GM10266 (cell line): Measurements from ENCODE around the gene TWSG1.

ENCODE experiments used
- DNase-seq: peaks from one replicate; pipeline ENCODE4 v3.0.0; 2012; ENCODE audit errors: extremely low spot score
- CTCF ChIP-seq: IDR thresholded peaks from 2 replicates; pipeline ENCODE4 v1.5.1; 2012; ENCODE audit warnings: mild to moderate bottlenecking, low read depth; ENCODE audit not compliant: control insufficient read depth, insufficient read depth; ENCODE audit errors: missing control alignments

Gene TWSG1

GRCh38 chr18:9380621-9381395, 46.2 kb downstream of the TWSG1 start:
- DNase-seq: no peak
- TF ChIP-seq CTCF: no peak

- no peak for DNase-seq
- TF ChIP-seq CTCF: no peak
These were observed 52.3 kb downstream of the TWSG1 start for GRCh38 chr18:9386879-9387278.

GRCh38 chr18:9387891-9388290, 53.3 kb downstream of the TWSG1 start:
- TF ChIP-seq CTCF: no peak
- no peak for DNase-seq

- TF ChIP-seq CTCF: no peak
- DNase-seq: no peak
These were observed 55.1 kb downstream of the TWSG1 start for GRCh38 chr18:9389706-9390105.

- no peak for TF ChIP-seq CTCF
- DNase-seq: no peak
These were observed 58.2 kb downstream of the TWSG1 start for GRCh38 chr18:9392726-9393125.

- no peak for TF ChIP-seq CTCF
- DNase-seq: no peak
These were observed 59.5 kb downstream of the TWSG1 start for GRCh38 chr18:9394046-9394445.

GRCh38 chr18:9400197-9400596, 65.6 kb downstream of the TWSG1 start:
- TF ChIP-seq CTCF: no peak
- DNase-seq: no peak
